Adrenal gland (tissue), 5 donors: ENCODE measurements around the gene MMP21.

Experiments used
- CTCF ChIP-seq, 6 experiments: fragments of 450-650 bp in 4 of 6; fragments of 200-600 bp in 2 of 6; sonication (generic) in 1 of 6; IDR thresholded peaks; 1 replicate in 5 of 6; 2 replicates in 1 of 6; pipeline versions ENCODE4 v1.5.1 to v1.8.0; 2016 to 2021; ENCODE audit warnings: antibody characterized with exemption in 6 of 6, mild to moderate bottlenecking in 2 of 6, moderate library complexity in 1 of 6
- POLR2A ChIP-seq, 2 donors: fragments of 450-650 bp; IDR thresholded peaks; one replicate each; pipeline ENCODE4 v1.6.1; 2017; ENCODE audit warnings: antibody characterized with exemption in 2 of 2, mild to moderate bottlenecking in 2 of 2, moderate library complexity in 1 of 2
- donor health status: DM: no; HTN: no; CAD: no.

- TF ChIP-seq CTCF (IDR thresholded peaks at IDR 0.05) (no peak), POLR2A (IDR thresholded peaks at IDR 0.05) (no peak)
Observed at GRCh38 chr10:125778556-125778955, 2.9 kb upstream of the MMP21 start.
